H1 (cell line): ENCODE data around the gene USP20. TPM values are rescaled to one million over a fixed set of nuclear protein-coding genes. Genes with fewer than 3 reads are reported as not detected.

Experiments
- BCL11A ChIP-seq, 2 experiments: IDR thresholded peaks; one replicate each; pipeline ENCODE4 v1.6.1; 2011; ENCODE audit warnings: low read depth in 2 of 2, low read length in 2 of 2, mild to moderate bottlenecking in 2 of 2
- CHD2 ChIP-seq: IDR thresholded peaks from 2 replicates; pipeline ENCODE4 v1.6.1; 2012; ENCODE audit warnings: low read length, improper control_type of control experiment
- E2F6 ChIP-seq: IDR thresholded peaks from 2 replicates; pipeline ENCODE4 v1.6.1; 2012; ENCODE audit warnings: inconsistent platforms
- RAD21 ChIP-seq, 2 experiments: IDR thresholded peaks in 1 of 2; conservative IDR thresholded peaks in 1 of 2; 2 replicates each; pipeline ENCODE4 v1.6.1; 2011; ENCODE audit warnings: low read depth in 2 of 2, low read length in 2 of 2, improper control_type of control experiment in 1 of 2, inconsistent platforms in 1 of 2, mild to moderate bottlenecking in 1 of 2, moderate library complexity in 1 of 2
- SIN3A ChIP-seq, 2 experiments: IDR thresholded peaks in 1 of 2; conservative IDR thresholded peaks in 1 of 2; 2 replicates each; pipeline ENCODE4 v1.6.1; 2011 to 2012; ENCODE audit warnings: low read length in 2 of 2, improper control_type of control experiment in 1 of 2, low read depth in 1 of 2, mild to moderate bottlenecking in 1 of 2
- TEAD4 ChIP-seq: IDR thresholded peaks from 2 replicates; pipeline ENCODE4 v1.6.1; 2012; ENCODE audit warnings: low read depth, low read length, inconsistent platforms, mixed read lengths
- polyA plus RNA-seq, 7 experiments: library from polyadenylated mRNA; depleted of rRNA in 3 of 7; stranded (reverse) in 5 of 7; unstranded in 2 of 7; fragments of >200 nt in 5 of 7; fragments of 200-250 nt in 2 of 7; gene quantifications; 1 replicate in 5 of 7; 2 replicates in 1 of 7; 4 replicates in 1 of 7; pipeline versions ENCODE4 v1.2.1 to v1.2.3, GENCODE V29; 2011 to 2013; ENCODE audit warnings: missing spikeins in 2 of 7, mixed read lengths in 2 of 7
- total RNA-seq: library from RNA; stranded (reverse); fragmentation: NEBNext Ultra II Directional; extraction: Animal tissue kit (Norgen Biotek cat#: 25700); gene quantifications from 2 replicates; pipeline ENCODE4 v1.2.1, GENCODE V29; 2021

Gene USP20
- total and polyA plus RNA-seq, 2 of the 8 experiments (the other 6 are each of a cell fraction or from before 2014, with no cell fraction given) = 13.4 to 23.0 TPM

GRCh38 chr9:129806061-129806460, 29.2 kb upstream of the USP20 start (continued):
- TF ChIP-seq RAD21 (IDR thresholded peaks at IDR 0.05 in 1 of 2, conservative IDR thresholded peaks at IDR 0.05 in 1 of 2; ENCODE audit: low read depth in 2 of 2, low read length in 2 of 2) (no peak), BCL11A (IDR thresholded peaks at IDR 0.05; ENCODE audit: low read depth in 2 of 2, low read length in 2 of 2) (no peak), SIN3A (conservative IDR thresholded peaks at IDR 0.05 in 1 of 2, IDR thresholded peaks at IDR 0.05 in 1 of 2; ENCODE audit: low read depth in 1 of 2, low read length in 2 of 2) (no peak), TEAD4 (no peak), CHD2 (no peak), E2F6 (no peak)
